GM21423 (cell line): ENCODE measurements around the gene HES7.
A peak's percentile ranks its signal among the peaks of the same experiment; 100 is the strongest.

Source experiments
- ATAC-seq: cut with Tn5 transposase; IDR thresholded peaks from one replicate; pipeline ENCODE4 v1.9.1; 2021; ENCODE audit warnings: mild to moderate bottlenecking, moderate library complexity; ENCODE audit not compliant: unreplicated experiment

HES7 gene

DNA sequence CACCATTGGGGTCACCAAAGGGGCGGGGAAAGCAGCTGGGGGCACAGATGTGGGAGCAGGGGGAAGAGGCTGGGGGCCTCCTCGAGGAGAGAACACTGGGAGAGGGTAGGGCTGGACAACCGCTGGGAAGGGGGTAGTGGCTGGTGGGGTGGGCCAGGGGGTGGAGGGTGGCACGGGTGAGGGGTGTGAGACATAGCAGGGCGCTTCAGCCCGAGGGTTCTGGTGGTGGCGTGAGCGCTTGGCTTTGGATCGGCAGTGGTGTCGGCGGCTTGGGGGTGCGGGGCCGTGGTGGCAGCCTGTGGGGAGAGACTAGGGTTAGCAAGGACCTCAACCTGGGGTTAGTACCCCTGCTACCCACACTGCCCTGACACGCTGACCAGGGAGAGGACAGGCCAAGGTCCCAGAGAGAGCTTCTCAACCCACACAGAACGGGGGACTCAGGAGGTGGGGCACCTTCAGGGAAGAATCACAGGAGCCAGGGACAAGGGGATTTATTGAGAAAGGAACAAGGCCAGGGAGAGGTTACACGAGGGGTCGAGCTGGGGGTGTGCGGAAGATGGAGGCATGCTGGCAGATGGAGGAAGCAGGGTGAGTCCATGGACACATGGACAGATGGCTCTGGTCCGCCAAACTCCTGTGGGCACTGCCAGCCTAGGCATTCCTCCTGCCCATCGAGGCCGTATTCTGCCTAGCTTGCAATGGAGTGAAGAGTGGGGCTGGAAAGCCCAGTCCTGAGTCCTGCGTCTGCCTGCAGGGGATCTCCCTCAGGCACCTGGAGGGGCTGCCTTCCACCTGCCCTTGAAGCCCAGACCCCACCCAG is 19.9 kb upstream of the HES7 start:
- no peak for ATAC-seq

DNA sequence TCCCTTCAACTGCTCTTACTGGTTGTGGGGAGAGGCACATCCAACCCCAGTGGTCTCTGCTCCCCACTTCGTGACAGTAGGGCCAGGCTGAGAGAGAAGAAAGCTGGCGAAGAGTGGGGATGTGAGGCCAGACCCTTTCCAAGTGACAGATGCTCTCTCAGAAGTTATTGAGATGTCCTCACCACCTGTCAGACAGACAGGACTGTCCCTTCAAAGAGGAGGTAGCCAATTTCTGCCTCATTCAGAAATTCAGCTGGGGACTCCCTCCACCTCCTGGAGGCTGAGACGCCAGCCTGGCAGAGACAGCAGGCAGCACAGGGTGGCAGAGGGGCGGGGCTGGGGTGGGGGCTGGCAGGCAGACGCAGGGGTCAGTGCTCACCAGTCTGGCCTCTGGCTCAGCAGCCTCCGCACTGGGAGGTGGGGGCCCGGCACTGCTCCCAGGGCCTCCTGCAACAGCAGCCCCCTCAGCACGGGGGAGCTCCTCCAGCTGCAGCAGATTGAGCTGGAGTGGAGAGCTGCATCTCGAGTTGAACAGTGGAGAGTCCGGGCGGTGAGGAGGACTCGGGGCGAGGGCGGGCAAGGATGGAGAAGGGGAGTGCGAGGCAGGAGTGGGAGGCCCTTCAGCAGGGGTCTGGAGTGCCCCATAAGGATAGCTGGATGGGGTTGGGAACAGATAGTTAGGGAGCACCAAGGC is 19.1 kb upstream of the HES7 start:
- ATAC-seq, result no peak

DNA sequence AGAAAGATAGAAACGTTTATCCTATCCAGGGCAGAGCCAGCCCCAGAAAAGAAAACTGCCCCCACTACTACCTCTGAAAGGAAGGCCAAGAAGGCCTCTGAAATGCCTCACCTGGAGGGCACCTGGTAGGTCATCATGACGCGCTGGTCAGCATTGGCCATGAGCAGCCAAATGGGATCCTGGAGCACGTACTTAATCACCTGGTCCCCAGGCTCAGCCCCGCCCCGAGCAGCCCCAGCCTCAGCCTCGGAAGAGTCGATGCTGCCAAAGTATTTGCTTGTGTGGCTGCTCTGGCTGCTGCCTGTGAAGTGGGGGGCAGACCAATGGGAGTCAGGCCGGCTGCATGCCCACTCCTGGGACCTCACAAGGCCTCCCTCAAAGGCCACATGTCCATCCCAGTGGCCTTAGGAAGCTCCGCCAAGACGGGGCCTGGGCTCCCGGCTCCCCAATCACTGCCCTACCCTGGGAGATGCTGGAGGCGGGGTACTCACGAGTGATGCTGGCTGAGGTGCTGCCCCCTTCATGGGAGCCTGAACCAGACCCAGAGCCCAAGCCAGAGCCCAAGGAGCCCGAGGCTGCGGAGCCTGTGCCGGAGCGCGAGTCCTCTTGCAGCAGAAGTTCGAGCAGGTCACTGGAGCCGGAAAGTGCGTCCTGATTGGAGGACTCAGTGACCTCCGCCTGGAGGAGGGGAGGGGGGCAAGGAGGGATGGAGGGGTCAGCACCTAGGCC is 18.4 kb upstream of the HES7 start:
- no peak for ATAC-seq

DNA sequence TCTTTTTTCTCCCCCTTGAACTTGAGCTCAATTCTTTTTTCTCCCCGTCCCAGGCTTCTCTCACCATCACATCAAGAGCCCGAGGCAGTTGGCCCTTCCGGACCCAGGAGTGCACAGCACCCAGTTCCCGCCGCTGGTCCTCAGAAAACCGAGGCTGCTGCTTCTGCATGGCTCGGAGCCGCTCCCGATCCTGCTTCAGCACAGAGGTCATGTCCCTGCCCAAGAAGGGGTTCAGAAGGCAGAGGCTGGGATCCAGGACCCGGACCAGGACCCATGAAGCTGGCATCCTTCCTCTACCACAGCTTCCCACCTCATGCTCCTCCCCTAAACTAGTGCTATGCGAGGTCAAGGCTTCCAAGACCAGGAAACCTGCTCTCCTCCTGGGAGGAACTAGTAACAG is 17.8 kb upstream of the HES7 start:
- ATAC-seq, result no peak

DNA sequence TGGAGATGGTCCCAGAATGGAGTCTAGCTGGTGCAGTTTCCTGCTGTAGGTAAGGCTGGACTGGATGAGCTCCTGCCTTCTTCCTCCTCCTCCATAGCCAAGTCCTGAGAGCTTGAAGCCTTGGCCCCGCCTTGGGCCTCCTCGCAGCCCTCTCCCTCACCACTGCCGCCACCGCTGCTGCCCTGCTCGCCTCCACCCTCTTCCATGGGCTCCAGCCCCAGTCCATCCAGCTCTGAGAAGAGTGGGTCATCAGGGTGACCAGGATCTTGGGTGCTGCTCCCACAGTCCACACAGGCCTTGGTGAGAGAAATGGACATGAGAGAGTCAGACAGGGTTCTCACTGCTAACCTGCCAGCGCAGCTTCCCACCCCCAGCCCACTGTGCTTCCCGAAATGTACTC is 17.1 kb upstream of the HES7 start:
- ATAC-seq, result no peak

DNA sequence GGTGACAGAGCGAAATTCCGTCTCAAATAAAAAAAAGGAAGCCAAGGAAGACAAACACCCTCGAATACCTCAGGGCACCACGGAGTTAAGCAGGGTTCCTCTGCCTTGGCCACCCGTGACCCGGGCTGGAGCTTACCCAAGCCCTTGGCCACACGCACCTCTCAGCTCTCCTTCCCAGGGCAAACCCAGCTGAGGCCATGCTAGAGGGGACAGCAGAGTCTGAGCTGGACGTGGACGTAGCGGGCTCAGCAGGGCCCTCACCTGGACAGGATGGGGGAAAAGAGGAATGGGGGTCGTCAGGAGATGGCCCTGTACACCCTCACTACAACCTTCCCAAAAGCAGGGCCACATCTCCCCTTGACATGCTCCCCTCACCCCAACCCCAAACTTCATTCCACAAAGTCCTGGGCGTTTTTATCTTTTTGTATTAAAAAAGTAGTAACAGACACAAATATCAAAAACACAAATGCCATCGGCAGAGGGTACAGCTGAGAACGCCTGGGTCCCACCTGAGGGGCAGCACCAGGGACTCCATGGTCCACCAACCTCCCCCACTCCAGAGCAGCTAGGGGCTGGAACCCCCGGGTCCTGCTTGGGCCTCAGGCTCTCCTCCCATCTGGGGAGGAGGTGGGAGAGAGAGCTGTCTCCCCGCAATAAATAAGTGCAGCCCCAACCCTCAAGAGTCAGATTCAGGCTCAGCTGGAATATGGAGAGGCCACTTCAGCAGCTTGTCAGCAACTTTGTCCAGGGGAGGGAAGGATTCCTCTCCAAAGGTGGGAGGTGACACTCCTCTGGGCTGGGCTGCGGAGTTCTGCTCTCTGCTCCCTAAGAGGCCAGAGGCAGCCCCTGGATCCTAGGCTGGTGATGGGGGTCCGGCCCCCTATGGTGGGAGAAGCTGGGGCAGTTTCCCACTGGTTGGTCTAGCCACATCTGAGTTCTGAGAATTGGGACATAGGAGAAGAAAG is 16.4 kb upstream of the HES7 start:
- no peak for ATAC-seq

DNA sequence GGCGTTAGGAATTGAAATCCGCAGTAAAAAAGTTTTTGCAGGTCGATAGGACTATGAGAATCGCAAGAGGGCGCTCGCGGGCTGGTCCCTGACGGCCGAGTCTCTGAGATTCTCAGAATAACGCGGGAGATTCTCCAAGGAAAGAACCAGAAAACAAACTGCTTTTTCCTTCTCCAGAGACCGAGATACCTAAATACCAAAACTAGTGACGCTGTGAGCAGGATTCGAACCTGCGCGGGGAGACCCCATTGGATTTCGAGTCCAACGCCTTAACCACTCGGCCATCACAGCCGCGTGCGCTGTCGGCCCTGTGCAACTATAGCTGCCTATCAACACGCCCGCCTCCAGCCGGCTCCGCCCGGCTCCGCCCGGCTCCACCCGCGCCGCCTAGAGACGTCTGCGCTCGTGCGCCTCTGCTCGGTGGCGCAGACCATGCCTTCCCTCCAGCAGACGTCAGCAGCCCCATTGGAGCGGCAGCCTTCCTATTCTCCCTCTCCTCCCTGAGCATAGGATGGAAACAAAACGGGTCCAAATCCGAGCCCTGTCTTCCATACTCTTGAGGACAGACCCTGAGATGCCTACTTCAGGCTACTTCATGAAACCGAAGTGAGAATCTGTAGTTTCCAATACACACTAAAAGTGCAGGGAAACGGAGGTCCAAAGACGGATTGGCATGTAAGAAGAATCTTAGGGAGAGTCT is 14.9 kb upstream of the HES7 start:
- ATAC-seq, result peak; percentile 81

DNA sequence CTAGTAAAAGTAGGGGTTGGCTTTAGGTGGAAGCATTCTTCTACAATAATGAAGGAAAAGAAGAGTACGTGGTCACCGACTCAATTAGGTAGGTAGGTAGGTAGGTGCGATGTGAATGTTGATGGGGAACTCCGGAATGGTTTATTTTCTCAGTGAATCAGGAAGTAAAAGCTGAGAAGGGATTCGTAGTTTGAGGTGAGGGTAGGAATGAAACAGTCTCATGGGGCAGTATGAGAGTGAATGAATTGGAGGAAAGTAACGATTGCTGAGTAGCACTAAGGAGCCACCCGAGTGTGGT is 14.4 kb upstream of the HES7 start:
- no peak for ATAC-seq

DNA sequence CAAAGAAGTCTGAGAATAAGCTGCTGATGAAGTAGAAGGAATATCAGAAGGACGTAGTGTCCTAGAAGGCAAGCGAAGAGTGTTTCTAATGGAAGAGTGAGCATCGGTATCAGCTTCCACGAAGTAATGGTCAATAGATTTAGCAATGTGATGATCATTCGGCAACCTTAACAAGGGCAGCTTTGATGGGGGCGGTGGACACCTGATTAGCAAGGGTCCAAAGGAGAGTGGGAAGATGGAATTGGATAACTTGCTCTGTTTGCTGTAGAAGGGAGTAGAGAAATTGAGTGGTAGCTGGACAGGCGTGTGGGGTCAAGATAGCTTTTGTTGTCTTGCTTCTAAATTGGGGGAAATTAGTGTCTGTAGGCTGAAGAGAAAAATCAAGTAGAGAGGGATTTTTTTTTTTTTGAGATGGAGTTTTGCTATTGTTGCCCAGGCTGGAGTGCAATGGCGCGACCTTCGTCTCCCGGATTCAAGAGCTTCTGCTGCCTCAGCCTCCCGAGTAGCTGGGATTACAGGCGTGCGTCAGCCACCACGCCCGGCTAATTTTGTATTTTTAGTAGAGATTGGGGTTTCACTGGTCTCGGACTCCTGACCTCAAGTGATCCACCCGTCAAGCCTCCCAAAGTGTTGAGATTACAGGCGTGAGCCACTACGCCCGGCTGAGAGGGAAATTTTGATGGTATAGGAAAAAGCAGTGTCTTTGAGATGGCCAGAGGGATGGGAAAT is 13.9 kb upstream of the HES7 start:
- ATAC-seq, result no peak

DNA sequence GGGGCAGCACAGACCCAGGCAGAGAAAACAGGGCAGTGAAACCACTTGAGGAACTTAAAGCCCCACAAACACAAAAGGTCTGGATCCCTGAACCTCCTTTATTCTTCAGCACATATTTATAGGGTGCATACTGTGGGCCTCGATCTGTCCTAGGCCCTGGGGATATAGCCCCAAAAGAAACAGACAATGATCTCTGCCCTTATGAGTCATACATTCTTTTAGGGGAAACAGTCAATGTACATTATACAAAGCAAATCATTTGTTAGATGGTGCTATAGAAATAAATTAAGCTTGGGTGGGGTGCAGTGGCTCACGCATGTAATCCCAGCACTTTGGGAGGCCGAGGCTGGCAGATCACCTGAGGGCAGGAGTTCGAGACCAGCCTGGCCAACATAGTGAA is 10.0 kb upstream of the HES7 start:
- no peak for ATAC-seq

DNA sequence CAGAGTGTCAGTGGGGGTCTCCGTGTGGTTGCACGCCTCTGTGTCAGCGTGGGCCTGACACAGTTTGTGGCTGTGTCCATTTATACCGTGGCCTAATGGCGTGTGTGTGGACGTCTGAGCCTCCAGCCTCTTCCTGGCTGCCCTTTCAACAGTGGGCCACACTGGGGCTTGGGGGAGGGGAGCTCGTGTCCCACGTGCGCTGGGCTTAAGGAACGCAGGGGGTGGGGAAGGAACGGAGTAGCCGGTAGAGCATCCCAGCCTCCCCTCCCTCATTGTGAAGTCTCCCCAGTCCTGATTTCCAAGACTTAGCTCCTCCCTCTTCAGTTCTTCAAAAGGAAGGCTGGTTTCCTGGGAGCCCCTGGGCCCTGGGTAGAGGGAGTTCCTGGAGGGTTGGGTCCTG is 9.5 kb upstream of the HES7 start:
- ATAC-seq, result no peak

DNA sequence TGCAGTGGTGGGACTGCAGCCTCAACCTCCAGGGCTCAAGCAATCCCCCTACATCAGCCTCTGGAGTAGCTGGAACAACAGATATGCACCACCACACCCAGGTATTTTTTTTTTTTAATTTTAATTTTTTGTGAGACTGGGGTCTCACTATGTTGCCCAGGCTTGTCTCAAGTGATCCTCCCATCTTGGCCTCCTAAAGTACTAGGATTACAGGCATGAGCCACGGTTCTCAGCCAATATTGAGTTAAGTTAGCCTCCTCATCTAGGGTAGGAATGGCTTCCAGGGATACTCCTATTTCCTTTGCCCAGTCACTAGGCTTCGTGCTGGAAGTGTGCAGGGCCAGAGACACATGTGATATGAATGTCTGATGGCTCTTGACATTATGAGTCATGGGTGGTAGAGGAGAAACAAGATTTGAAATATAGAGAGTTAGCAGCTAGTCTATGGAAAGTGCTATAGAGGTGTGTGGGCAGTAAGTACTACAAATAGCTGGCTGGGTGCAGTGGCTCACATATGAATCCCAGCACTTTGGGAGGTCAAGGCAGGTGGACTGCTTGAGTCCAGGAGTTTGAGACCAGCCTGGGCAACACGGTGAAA is 8.0 kb upstream of the HES7 start:
- no peak for ATAC-seq

DNA sequence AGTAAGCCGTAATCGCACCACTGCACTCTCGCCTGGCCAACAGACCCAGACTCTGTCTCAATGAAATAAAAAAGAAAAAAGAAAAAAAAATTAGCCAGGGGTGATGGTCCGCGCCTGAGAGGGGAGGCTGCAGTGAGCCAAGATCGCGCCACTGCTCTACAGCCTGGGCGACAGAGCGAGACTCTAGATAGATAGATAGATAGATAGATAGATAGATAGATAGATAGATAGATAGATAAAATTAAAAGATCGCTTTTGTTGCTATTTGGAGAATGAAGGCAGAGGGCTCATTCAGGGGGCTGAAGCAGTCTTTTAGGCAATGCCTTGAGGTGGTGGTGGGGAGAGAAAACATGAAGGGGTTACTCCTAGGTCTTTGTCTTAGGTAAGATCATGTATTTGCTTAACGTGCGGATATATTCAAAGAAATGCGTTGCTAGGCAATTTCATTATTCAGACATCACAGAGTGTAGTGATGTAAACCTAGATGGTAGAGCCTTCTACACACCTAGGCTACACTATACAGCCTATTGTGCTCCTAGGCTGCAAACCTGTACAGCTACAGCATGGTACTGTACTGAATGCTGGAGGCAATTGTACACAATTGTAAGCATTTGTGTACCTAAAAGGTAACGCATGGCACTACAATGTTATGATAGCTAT is 4.3 kb upstream of the HES7 start:
- ATAC-seq, result no peak

DNA sequence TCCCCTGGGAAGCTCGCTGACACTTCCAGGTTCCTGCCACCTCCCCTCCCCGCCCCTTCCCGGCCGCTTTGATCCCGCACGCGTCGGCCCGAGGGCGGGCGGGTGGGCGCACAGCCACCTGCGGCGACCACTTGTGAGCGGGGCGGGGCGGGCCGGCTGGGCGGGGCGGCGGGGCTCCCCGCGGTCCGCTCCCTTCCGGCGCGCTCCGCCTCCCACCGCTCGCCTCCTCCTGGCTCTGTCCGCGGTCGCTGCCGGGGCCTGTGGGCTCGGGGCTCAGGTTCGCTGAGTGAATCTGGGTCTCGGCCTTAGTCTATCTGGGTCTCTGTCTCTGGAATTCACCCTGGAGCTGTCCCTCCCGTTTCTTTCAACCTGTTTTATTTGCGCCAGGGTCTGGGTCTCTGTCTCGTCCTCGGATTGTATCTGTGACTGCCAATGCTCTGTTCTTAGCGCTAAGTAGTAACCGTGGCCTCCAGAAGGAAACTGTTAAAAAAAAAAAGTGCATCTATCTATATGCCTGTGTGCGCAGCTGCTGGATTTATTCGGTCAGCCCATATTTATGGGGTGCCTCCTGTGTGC is 2.7 kb upstream of the HES7 start:
- ATAC-seq, result no peak

DNA sequence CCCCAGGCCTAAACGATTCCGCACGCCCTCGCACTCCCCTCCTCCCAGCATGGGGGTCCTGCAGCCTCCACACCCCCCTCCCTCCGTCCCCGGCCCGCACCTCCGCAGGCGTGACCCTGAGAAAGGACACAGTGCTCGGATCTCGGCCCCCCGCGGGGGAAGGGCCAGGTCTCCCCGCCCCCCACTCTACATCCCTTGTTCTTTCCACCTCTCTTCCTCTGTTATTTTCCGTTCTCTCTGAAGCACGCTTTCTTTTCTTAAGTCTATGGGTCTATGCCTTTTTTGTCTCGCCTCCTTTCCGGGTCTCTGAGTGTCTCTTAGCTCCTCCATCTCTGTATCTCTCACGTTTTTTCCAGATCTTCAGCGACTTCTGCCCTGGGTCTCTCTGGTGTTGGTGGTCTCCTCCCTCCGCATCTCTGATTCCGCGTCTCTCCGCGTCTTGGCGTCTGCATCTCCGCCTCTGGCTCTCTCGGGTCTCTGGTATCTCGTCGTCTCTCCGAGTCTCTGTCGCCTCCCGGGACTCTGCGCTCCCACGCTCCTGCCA is 2.1 kb upstream of the HES7 start:
- ATAC-seq, result no peak

DNA sequence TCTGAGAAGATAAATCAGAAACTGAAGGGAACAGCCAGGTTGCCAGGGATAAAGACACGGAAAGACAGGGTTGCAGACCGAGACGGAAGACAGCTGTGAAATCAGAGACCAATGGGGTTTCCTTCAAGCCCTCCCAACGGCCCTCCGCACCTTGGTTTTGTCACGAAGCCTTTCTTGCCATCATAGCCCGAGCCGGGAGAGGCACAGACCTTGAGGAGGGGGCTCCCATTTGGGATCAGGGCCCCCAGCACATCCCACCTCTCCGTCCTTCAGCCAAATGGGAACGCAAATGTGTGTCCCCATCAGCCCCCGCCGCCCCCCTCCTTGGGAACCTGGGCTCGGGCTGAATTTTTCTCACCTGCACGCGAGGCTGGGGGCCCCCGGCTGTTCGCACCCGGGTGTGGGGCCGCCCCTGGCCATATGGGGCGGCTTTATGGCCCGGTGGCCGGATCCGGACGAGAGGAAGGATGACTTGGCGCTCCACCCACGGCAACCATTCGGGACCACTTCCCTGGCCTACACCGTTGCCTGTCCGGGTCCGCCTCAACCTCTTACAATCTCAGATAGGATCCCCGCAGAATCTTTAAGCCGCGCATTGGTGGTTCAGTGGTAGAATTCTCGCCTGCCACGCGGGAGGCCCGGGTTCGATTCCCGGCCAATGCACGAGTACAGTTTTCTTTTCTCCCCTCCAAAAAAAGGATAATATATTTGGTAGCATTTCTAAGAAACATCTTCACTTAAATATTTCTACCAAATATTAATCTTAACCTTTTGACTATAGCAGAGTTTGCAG is 1.4 kb upstream of the HES7 start:
- no peak for ATAC-seq
